HepG2 (cell line): ENCODE data around the gene GALNT9. TPM values are rescaled to one million over a fixed set of nuclear protein-coding genes. Genes with fewer than 3 reads are reported as not detected.

Experiments used
- ATAC-seq: fragments of 200-7000 bp; cut with Tn5 transposase; 3 replicates; pipeline ENCODE4 v1.9.1; 2020; ENCODE audit warnings: mild to moderate bottlenecking, moderate library complexity
- BruUV-seq: library from RNA; stranded (reverse); fragments of 400-500 nt; replicated peaks from 2 replicates; lab custom pipeline; 2021; lab: Mats Ljungman, UMichigan
- CTCF ChIA-PET: fragments of 300-600 bp; formaldehyde crosslinking; extraction: SDS; loops from one replicate; lab custom pipeline; 2021; ENCODE audit warnings: low total read pairs, inconsistent platforms, low intra/inter-chr PET ratio; lab: Yijun Ruan, JAX
- POLR2A ChIA-PET: fragments of 350-600 bp; sonication (Branson Sonifier 250); formaldehyde crosslinking; loops from one replicate; lab custom pipeline; 2020; ENCODE audit warnings: antibody characterized with exemption, inconsistent platforms; lab: Yijun Ruan, JAX
- DNase-seq: peaks from one replicate; pipeline ENCODE4 v3.0.0-alpha.2; 2015; ENCODE audit warnings: low spot score
- FAIRE-seq: peaks from 3 replicates; lab custom pipeline; 2011; peaks lifted over from hg19 to GRCh38; lab: Jason Lieb, UNC
- H2AFZ ChIP-seq: one replicate; pipeline ENCODE4 v1.6.1; 2011; ENCODE audit warnings: low read length, inconsistent platforms
- H3K27ac ChIP-seq: fragments of 300-600 bp; 3 replicates; pipeline ENCODE4 v1.8.0; 2011; ENCODE audit warnings: mixed run types, mild to moderate bottlenecking, mixed read lengths, low read length, inconsistent platforms; ENCODE audit not compliant: insufficient read depth; ENCODE audit errors: extremely low read length
- H3K27me3 ChIP-seq, 2 experiments: fragments of 200-600 bp in 1 of 2; 2 replicates in 1 of 2; 3 replicates in 1 of 2; pipeline versions ENCODE4 v1.6.0 to v1.8.0; 2011; ENCODE audit warnings: low read length in 2 of 2, mild to moderate bottlenecking in 2 of 2, moderate library complexity in 2 of 2, inconsistent platforms in 1 of 2; ENCODE audit not compliant: insufficient read depth in 2 of 2, control insufficient read depth in 1 of 2
- H3K36me3 ChIP-seq, 2 experiments: fragments of 200-600 bp in 1 of 2; replicated peaks in 1 of 2; 2 replicates in 1 of 2; 3 replicates in 1 of 2; pipeline versions ENCODE4 v1.5.1 to v1.8.0; 2011; ENCODE audit warnings: low read length in 2 of 2, inconsistent platforms in 1 of 2; ENCODE audit not compliant: insufficient read depth in 2 of 2, control insufficient read depth in 1 of 2
- H3K4me1 ChIP-seq: 2 replicates; pipeline ENCODE4 v1.5.1; 2012; ENCODE audit warnings: low read length, inconsistent platforms; ENCODE audit not compliant: insufficient read depth
- H3K4me2 ChIP-seq: 2 replicates; pipeline ENCODE4 v1.6.0; 2011; ENCODE audit warnings: low read depth, low read length, inconsistent platforms
- H3K4me3 ChIP-seq, 3 experiments: fragments of 200-600 bp in 1 of 3; sonication (generic), shearing (Covaris generic) in 1 of 3; replicated peaks in 1 of 3; 2 replicates each; pipeline ENCODE4 v1.5.1; 2011 to 2016; ENCODE audit warnings: low read length in 3 of 3, inconsistent platforms in 2 of 3, low read depth in 2 of 3, mild to moderate bottlenecking in 2 of 3, control low read depth in 1 of 3, mixed read lengths in 1 of 3; ENCODE audit not compliant: insufficient read depth in 1 of 3
- H3K79me2 ChIP-seq: one replicate; pipeline ENCODE4 v1.6.1; 2011; ENCODE audit warnings: low read length, inconsistent platforms; ENCODE audit not compliant: insufficient read depth
- H3K9ac ChIP-seq: 2 replicates; pipeline ENCODE4 v1.6.0; 2011; ENCODE audit warnings: mild to moderate bottlenecking, low read depth, low read length, inconsistent platforms; ENCODE audit not compliant: insufficient read depth
- H3K9me3 ChIP-seq: 2 replicates; pipeline ENCODE4 v1.5.1; 2012; ENCODE audit warnings: mild to moderate bottlenecking, low read length
- H4K20me1 ChIP-seq: 2 replicates; pipeline ENCODE4 v1.6.0; 2011; ENCODE audit warnings: inconsistent platforms, mild to moderate bottlenecking, low read length, moderate library complexity; ENCODE audit not compliant: insufficient read depth
- FOXM1 ChIP-seq: sonication (generic); formaldehyde crosslinking; IDR thresholded peaks from 2 replicates; pipeline ENCODE4 v1.5.0; 2020; ENCODE audit warnings: missing genetic modification reagents
- SAFB2 ChIP-seq: sonication (generic); formaldehyde crosslinking; IDR thresholded peaks from 2 replicates; pipeline ENCODE4 v1.5.1; 2020; ENCODE audit warnings: missing genetic modification reagents, low read depth, mild to moderate bottlenecking, borderline replicate concordance
- SOX5 ChIP-seq: IDR thresholded peaks from 2 replicates; pipeline ENCODE4 v1.6.1; 2016; ENCODE audit warnings: borderline replicate concordance
- WGBS: methylation state at CpG from one replicate; pipeline ENCODE4 v1.1.6; 2017; ENCODE audit warnings: low lambda C conversion rate; 5-methylcytosine and 5-hydroxymethylcytosine counted together
- in situ Hi-C: cut with HindIII; loops from 2 replicates; pipeline ENCODE4 v1.10.0; 2017; ENCODE audit warnings: low pct_unique_long_range_greater_than_20kb; ENCODE audit not compliant: extremely low pct_ligation_motif_present
- intact Hi-C: fragments of 100-400 bp; cut with micrococcal nuclease; formaldehyde crosslinking; loops from one replicate; pipeline ENCODE4 v1.10.0; 2022; ENCODE audit not compliant: unreplicated experiment
- polyA plus RNA-seq, 8 experiments: library from polyadenylated mRNA; depleted of rRNA in 3 of 8; stranded (reverse) in 7 of 8; unstranded in 1 of 8; fragments of >200 nt; fragmentation: Illumina TruSeq in 4 of 8; extraction: Trizol in 4 of 8; gene quantifications; 2 replicates each; pipeline versions ENCODE4 v1.2.1 to v1.2.3, GENCODE V29; 2011 to 2016; ENCODE audit warnings: low read depth in 4 of 8, missing spikeins in 1 of 8, mixed read lengths in 1 of 8; ENCODE audit not compliant: insufficient read depth in 1 of 8
- total RNA-seq, 5 experiments: library from RNA; depleted of rRNA; stranded (reverse); fragments of >200 nt; fragmentation: Illumina TruSeq; extraction: Trizol; gene quantifications; 2 replicates each; pipeline ENCODE4 v1.2.3, GENCODE V29; 2016; ENCODE audit warnings: low read depth in 1 of 5
- TF ChIP-seq, protein P1 (sequence below): sonication (generic); formaldehyde crosslinking; IDR thresholded peaks from 2 replicates; pipeline ENCODE4 v1.9.0; 2021; ENCODE audit warnings: missing genetic modification reagents, mild to moderate bottlenecking, borderline replicate concordance
- TF ChIP-seq, protein P2 (sequence below): sonication (generic); formaldehyde crosslinking; IDR thresholded peaks from one replicate; pipeline ENCODE4 v1.5.1; 2020; ENCODE audit warnings: mild to moderate bottlenecking, missing genetic modification reagents; ENCODE audit errors: not compliant biosample characterization
- TF ChIP-seq, protein P3 (sequence below): sonication (generic); formaldehyde crosslinking; IDR thresholded peaks from 2 replicates; pipeline ENCODE4 v1.4.0; 2020; ENCODE audit warnings: missing genetic modification reagents

Gene GALNT9
- total and polyA plus RNA-seq, 2 of the 13 experiments (the other 11 are each of a cell fraction or from before 2014, with no cell fraction given): 0.04 TPM; not detected in 1

DNA sequence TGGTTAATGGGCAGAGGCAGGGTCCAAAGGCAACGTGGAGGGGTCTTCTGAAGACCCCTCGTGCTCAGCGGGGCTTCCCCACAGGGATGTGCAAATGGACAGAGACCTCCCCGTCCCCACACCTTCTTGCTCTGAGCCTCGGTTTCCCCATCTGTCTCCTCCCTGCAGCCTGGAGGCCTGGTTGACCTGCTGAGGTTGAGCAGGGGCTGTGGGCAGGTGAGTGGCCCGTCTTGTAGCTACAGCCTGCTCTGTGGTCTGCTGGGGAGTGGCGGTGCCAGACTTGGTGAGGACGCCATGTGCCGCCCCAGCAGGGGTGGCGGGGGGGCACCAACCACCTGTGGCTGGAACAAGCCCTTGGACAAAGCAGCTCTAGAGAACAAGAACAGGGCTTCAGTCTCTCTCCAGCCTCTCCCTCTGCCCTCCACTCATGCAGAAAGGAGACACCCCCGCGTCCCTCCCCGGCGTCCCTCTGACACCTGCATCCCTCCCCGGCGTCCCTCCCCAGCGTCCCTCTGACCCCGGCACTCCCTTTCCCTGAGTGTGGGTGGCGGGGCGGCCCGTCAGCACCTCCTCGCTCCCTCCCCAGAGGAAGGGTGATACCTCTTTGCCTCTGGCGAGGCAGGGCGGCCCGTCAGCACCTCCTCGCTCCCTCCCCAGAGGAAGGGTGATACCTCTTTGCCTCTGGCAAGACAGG lies 101.5 kb downstream of the GALNT9 start (continued):
- no peak for TF ChIP-seq SOX5 (CRISPR knock-in tag)

DNA sequence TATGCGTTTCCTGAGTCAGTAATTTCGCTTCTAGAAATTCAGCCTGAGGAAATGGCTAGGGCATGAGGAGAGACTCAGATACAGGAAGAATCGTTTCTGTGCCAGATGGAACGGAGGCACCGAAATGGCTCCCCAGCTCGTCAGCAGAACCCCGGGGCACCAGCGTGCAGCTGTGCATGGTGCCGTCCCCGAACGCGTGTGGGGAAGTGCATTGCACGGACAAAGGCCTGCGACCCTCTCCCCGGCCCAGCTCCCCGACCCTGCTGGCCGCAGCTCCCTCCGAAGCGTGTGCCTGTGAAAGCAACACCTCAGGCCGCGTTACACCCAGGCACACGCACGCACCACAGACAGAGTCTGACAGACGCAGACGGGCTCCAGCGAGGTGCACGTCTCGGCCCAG lies 102.3 kb downstream of the GALNT9 start:
- H3K27ac ChIP-seq: no peak overlapping the region
- no TSS peak for BruUV-seq
- no peaks in the 10 kb centered on the region for H3K79me2 ChIP-seq
- ChIA-PET POLR2A (no interaction called here), CTCF (no interaction called here)
- peaks cover 4% of the 10 kb centered on the region; the same call in 1 of the 2 replicates for H4K20me1 ChIP-seq
- in situ Hi-C loops (no loop called here), intact Hi-C loops (no loop called here)
- no peak overlapping the region for H3K4me2 ChIP-seq
- TF ChIP-seq FOXM1 (CRISPR knock-in tag) (no peak), SAFB2 (no peak)
- TF ChIP-seq, protein P1, sequence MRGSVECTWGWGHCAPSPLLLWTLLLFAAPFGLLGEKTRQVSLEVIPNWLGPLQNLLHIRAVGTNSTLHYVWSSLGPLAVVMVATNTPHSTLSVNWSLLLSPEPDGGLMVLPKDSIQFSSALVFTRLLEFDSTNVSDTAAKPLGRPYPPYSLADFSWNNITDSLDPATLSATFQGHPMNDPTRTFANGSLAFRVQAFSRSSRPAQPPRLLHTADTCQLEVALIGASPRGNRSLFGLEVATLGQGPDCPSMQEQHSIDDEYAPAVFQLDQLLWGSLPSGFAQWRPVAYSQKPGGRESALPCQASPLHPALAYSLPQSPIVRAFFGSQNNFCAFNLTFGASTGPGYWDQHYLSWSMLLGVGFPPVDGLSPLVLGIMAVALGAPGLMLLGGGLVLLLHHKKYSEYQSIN (CRISPR knock-in tag): no peak
- TF ChIP-seq, protein P2, sequence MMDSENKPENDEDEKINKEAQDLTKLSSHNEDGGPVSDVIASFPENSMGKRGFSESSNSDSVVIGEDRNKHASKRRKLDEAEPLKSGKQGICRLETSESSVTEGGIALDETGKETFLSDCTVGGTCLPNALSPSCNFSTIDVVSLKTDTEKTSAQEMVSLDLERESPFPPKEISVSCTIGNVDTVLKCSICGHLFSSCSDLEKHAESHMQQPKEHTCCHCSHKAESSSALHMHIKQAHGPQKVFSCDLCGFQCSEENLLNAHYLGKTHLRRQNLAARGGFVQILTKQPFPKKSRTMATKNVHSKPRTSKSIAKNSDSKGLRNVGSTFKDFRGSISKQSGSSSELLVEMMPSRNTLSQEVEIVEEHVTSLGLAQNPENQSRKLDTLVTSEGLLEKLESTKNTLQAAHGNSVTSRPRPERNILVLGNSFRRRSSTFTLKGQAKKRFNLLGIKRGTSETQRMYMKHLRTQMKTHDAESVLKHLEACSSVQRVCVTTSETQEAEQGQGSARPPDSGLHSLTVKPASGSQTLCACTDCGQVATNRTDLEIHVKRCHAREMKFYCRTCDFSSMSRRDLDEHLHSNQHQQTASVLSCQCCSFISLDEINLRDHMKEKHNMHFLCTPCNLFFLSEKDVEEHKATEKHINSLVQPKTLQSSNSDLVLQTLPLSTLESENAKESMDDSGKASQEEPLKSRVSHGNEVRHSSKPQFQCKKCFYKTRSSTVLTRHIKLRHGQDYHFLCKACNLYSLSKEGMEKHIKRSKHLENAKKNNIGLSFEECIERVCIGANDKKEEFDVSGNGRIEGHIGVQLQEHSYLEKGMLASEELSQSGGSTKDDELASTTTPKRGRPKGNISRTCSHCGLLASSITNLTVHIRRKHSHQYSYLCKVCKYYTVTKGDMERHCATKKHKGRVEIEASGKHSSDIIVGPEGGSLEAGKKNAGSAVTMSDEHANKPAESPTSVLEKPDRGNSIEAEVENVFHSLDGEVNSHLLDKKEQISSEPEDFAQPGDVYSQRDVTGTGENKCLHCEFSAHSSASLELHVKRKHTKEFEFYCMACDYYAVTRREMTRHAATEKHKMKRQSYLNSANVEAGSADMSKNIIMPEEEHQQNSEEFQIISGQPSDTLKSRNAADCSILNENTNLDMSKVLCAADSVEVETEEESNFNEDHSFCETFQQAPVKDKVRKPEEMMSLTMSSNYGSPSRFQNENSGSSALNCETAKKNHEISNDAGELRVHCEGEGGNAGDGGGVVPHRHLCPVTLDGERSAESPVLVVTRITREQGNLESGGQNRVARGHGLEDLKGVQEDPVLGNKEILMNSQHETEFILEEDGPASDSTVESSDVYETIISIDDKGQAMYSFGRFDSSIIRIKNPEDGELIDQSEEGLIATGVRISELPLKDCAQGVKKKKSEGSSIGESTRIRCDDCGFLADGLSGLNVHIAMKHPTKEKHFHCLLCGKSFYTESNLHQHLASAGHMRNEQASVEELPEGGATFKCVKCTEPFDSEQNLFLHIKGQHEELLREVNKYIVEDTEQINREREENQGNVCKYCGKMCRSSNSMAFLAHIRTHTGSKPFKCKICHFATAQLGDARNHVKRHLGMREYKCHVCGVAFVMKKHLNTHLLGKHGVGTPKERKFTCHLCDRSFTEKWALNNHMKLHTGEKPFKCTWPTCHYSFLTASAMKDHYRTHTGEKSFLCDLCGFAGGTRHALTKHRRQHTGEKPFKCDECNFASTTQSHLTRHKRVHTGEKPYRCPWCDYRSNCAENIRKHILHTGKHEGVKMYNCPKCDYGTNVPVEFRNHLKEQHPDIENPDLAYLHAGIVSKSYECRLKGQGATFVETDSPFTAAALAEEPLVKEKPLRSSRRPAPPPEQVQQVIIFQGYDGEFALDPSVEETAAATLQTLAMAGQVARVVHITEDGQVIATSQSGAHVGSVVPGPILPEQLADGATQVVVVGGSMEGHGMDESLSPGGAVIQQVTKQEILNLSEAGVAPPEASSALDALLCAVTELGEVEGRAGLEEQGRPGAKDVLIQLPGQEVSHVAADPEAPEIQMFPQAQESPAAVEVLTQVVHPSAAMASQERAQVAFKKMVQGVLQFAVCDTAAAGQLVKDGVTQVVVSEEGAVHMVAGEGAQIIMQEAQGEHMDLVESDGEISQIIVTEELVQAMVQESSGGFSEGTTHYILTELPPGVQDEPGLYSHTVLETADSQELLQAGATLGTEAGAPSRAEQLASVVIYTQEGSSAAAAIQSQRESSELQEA: no peak
- TF ChIP-seq, protein P3, sequence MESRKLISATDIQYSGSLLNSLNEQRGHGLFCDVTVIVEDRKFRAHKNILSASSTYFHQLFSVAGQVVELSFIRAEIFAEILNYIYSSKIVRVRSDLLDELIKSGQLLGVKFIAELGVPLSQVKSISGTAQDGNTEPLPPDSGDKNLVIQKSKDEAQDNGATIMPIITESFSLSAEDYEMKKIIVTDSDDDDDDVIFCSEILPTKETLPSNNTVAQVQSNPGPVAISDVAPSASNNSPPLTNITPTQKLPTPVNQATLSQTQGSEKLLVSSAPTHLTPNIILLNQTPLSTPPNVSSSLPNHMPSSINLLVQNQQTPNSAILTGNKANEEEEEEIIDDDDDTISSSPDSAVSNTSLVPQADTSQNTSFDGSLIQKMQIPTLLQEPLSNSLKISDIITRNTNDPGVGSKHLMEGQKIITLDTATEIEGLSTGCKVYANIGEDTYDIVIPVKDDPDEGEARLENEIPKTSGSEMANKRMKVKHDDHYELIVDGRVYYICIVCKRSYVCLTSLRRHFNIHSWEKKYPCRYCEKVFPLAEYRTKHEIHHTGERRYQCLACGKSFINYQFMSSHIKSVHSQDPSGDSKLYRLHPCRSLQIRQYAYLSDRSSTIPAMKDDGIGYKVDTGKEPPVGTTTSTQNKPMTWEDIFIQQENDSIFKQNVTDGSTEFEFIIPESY: no peak
- H3K4me3 ChIP-seq: no peak overlapping the region
- no peak for FAIRE-seq
- no peak overlapping the region for H3K9ac ChIP-seq
- ATAC-seq: no peak
- H3K27me3 ChIP-seq: peaks cover 7 to 42% of the 10 kb centered on the region in 2 experiments; a peak in 4 of 5 replicates
- H2AFZ ChIP-seq: no peak overlapping the region
- 13% methylated on average over 16 of the region's 28 CpGs for WGBS
- H3K4me1 ChIP-seq: no peaks in the 10 kb centered on the region
- DNase-seq: no peak
- no peaks in the 10 kb centered on the region for H3K36me3 ChIP-seq
- no peaks in the 10 kb centered on the region for H3K9me3 ChIP-seq
